SK-N-SH (cell line): ENCODE measurements around the gene UST.

Experiments
- EZH2phosphoT487 ChIP-seq: fragments of 200-600 bp; sonication (generic); IDR thresholded peaks from 2 replicates; pipeline ENCODE4 v1.6.1; 2017; ENCODE audit warnings: low read depth, mixed run types, mild to moderate bottlenecking, antibody characterized with exemption, moderate library complexity, borderline replicate concordance
- MEF2A ChIP-seq: IDR thresholded peaks from 2 replicates; pipeline ENCODE4 v1.4.0; 2012; ENCODE audit warnings: low read depth, borderline replicate concordance
- POLR2AphosphoS5 ChIP-seq: IDR thresholded peaks from 2 replicates; pipeline ENCODE4 v1.6.1; 2012; ENCODE audit warnings: low read depth, low read length
- SMC3 ChIP-seq: IDR thresholded peaks from 2 replicates; pipeline ENCODE4 v1.6.1; 2012; ENCODE audit warnings: low read depth, low read length, improper control_type of control experiment
- TF ChIP-seq, protein P1 (sequence below): fragments of 200-600 bp; sonication (generic); IDR thresholded peaks from 2 replicates; pipeline ENCODE4 v1.6.1; 2017; ENCODE audit warnings: antibody characterized with exemption, mild to moderate bottlenecking, moderate library complexity
- TF ChIP-seq, protein P2 (sequence below): IDR thresholded peaks from 2 replicates; pipeline ENCODE4 v1.6.1; 2012; ENCODE audit warnings: mild to moderate bottlenecking, low read depth, low read length, moderate library complexity

DNA sequence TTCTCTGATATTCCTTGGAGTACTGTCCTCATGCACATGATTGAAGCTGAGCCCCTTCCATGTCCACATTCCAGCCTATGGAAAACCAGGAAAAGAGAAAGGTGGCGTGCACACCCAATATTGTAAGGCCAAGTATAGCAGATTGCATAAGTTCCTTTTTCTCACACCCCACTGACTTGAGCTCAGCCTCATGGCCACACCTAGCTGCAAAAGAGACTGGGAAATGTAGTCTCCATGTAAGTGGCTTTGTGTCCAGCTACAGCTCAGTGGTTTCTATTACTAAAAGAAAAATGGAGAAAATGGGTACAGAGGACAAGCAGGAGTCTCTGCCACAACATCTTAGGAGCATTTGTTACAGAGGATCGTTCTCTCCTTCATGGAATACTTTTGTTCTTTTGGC is 10.8 kb upstream of the UST start:
- TF ChIP-seq SMC3 (no peak), POLR2AphosphoS5 (no peak), MEF2A (no peak), EZH2phosphoT487 (no peak)
- TF ChIP-seq, protein P1, sequence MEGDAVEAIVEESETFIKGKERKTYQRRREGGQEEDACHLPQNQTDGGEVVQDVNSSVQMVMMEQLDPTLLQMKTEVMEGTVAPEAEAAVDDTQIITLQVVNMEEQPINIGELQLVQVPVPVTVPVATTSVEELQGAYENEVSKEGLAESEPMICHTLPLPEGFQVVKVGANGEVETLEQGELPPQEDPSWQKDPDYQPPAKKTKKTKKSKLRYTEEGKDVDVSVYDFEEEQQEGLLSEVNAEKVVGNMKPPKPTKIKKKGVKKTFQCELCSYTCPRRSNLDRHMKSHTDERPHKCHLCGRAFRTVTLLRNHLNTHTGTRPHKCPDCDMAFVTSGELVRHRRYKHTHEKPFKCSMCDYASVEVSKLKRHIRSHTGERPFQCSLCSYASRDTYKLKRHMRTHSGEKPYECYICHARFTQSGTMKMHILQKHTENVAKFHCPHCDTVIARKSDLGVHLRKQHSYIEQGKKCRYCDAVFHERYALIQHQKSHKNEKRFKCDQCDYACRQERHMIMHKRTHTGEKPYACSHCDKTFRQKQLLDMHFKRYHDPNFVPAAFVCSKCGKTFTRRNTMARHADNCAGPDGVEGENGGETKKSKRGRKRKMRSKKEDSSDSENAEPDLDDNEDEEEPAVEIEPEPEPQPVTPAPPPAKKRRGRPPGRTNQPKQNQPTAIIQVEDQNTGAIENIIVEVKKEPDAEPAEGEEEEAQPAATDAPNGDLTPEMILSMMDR = no peak
- TF ChIP-seq, protein P2, sequence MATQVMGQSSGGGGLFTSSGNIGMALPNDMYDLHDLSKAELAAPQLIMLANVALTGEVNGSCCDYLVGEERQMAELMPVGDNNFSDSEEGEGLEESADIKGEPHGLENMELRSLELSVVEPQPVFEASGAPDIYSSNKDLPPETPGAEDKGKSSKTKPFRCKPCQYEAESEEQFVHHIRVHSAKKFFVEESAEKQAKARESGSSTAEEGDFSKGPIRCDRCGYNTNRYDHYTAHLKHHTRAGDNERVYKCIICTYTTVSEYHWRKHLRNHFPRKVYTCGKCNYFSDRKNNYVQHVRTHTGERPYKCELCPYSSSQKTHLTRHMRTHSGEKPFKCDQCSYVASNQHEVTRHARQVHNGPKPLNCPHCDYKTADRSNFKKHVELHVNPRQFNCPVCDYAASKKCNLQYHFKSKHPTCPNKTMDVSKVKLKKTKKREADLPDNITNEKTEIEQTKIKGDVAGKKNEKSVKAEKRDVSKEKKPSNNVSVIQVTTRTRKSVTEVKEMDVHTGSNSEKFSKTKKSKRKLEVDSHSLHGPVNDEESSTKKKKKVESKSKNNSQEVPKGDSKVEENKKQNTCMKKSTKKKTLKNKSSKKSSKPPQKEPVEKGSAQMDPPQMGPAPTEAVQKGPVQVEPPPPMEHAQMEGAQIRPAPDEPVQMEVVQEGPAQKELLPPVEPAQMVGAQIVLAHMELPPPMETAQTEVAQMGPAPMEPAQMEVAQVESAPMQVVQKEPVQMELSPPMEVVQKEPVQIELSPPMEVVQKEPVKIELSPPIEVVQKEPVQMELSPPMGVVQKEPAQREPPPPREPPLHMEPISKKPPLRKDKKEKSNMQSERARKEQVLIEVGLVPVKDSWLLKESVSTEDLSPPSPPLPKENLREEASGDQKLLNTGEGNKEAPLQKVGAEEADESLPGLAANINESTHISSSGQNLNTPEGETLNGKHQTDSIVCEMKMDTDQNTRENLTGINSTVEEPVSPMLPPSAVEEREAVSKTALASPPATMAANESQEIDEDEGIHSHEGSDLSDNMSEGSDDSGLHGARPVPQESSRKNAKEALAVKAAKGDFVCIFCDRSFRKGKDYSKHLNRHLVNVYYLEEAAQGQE = no peak
